ENCODE data around the gene ITPKB.

DNA sequence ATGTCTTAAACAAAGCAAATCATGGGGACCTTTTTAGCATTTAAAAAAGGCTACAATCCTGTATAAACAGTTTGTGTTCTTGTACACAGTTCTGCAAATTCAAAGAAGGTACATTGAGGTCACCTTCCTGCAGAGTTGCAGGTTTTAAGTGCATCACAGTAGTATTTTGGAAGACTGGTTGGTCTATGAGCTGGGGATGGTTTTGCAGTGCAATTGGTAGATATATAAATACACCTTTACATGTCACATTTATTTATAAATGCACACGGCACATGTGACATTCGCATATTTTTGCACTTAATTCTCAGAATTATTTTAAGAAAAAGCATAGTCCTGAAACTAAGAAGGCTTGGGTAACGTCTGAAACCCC lies 599 bp upstream of the ITPKB start:
- TF ChIP-seq EZH2 (IDR thresholded peaks at IDR 0.05) (no peak), EZH2phosphoT487 (IDR thresholded peaks at IDR 0.05) (no peak)
